Ascending aorta (tissue), 2 donors: ENCODE data around the gene RORC. TPM values are rescaled to one million over a fixed set of nuclear protein-coding genes. Genes with fewer than 3 reads are reported as not detected.
A peak's percentile ranks its signal among the peaks of the same experiment; 100 is the strongest.

ENCODE experiments used
- DNase-seq, 2 donors: peaks; one replicate each; pipeline ENCODE4 v3.0.0-alpha.2; 2019; ENCODE audit warnings: low spot score in 2 of 2
- H3K27ac ChIP-seq, 2 donors: fragments of 200-600 bp; sonication (generic); one replicate each; pipeline ENCODE4 v1.5.1; 2016 to 2017; ENCODE audit warnings: mild to moderate bottlenecking in 1 of 2
- H3K27me3 ChIP-seq: fragments of 200-600 bp; sonication (generic); one replicate; pipeline ENCODE4 v1.5.1; 2017
- H3K36me3 ChIP-seq, 2 donors: fragments of 200-600 bp; sonication (generic); one replicate each; pipeline ENCODE4 v1.5.1; 2016
- H3K4me1 ChIP-seq, 2 donors: fragments of 200-600 bp; sonication (generic); one replicate each; pipeline ENCODE4 v1.5.1; 2016 to 2017; ENCODE audit warnings: mild to moderate bottlenecking in 1 of 2
- H3K4me3 ChIP-seq, 2 donors: fragments of 200-600 bp; sonication (generic); one replicate each; pipeline ENCODE4 v1.5.1; 2016 to 2017; ENCODE audit warnings: mild to moderate bottlenecking in 1 of 2
- H3K9me3 ChIP-seq, 2 donors: fragments of 200-600 bp; sonication (generic); one replicate each; pipeline ENCODE4 v1.5.1; 2016
- intact Hi-C: fragments of 100-400 bp; cut with DNase I; formaldehyde crosslinking; loops from one replicate; pipeline ENCODE4 v1.15.1; 2023
- total RNA-seq: library from RNA; depleted of rRNA; stranded (reverse); fragments of >200 nt; gene quantifications from one replicate; pipeline ENCODE4 v1.1.0, GENCODE V29; 2016
- TF ChIP-seq, protein P1 (sequence below), 3 experiments: fragments of 200-600 bp in 2 of 3; fragments of 450-650 bp in 1 of 3; sonication (generic) in 2 of 3; IDR thresholded peaks; one replicate each; pipeline ENCODE4 v1.5.1; 2016 to 2019; ENCODE audit warnings: antibody characterized with exemption in 3 of 3, mild to moderate bottlenecking in 1 of 3, moderate library complexity in 1 of 3

The RORC gene
- total RNA-seq, 1 donor from 2014 or later: not detected

DNA sequence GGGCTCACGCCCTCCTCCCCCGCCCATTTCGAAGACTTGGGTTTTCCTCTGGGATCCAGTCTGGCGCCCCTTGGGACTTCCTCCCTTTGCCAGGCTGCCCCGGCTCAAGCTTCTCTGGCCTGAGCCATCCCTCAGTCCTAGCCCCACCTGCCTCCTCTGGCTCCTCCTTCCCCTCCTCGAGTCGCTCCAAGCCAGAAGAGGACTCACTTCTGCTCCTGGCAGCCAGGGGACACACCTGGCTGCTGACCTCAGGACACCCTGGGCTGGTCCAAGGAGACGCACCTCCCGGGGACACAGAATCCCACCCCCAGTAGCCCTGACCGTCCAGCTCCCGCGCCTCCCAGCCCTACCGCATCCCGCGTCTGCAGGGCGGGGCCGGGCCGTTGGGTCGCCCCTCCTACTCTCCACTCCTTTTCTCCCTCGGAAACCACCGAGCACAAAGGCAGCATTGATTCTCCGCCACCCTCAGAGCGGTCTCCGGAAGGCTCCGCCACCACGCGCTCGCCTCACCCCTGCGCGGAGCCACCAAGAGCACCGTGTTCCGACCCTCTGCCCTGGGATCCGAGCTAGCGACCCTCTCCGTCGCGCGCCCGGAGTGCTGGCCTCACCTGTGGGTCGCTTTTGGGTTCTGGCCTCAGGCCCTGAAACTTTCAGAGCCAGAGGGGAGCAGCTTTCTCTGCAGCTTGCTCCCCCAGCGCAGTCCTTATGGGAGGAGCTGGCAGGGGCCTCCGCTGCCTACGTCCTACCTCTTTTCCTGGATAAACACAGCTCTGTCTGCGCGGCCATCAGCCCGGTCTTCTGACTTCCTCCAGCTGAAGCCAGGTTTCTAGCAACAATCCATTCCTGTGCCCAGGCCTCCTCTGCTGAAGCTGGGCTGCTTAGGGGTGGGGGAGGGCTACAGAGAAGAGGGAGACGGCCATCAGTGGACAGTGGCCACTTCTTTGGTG lies 8.1 kb upstream of the RORC start, which contains the start of gene C2CD4D:
TSS of gene C2CD4D (minus strand) at position 364 of the 947 bp plus-strand sequence. CDS start 831 bp downstream, outside the sequence.
- TF ChIP-seq, protein P1, sequence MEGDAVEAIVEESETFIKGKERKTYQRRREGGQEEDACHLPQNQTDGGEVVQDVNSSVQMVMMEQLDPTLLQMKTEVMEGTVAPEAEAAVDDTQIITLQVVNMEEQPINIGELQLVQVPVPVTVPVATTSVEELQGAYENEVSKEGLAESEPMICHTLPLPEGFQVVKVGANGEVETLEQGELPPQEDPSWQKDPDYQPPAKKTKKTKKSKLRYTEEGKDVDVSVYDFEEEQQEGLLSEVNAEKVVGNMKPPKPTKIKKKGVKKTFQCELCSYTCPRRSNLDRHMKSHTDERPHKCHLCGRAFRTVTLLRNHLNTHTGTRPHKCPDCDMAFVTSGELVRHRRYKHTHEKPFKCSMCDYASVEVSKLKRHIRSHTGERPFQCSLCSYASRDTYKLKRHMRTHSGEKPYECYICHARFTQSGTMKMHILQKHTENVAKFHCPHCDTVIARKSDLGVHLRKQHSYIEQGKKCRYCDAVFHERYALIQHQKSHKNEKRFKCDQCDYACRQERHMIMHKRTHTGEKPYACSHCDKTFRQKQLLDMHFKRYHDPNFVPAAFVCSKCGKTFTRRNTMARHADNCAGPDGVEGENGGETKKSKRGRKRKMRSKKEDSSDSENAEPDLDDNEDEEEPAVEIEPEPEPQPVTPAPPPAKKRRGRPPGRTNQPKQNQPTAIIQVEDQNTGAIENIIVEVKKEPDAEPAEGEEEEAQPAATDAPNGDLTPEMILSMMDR (IDR thresholded peaks at IDR 0.05): no peak
- Histone ChIP-seq H3K9me3 (no peaks in the 10 kb centered on the region), H3K36me3 (no peaks in the 10 kb centered on the region), H3K4me1 (peaks cover 8 to 10% of the 10 kb centered on the region in 2 donors), H3K4me3 (peak within 1 kb of the TSS; percentile 69 to 74), H3K27ac (no peak within 1 kb of the TSS), H3K27me3 (peaks cover 15% of the 10 kb centered on the region)
- intact Hi-C loops: no loop called here
- DNase-seq: no peak

GRCh38 chr1:151839082-151839412 lies 7.4 kb upstream of the RORC start:
- intact Hi-C loops: no loop called here
- Histone ChIP-seq H3K36me3 (no peaks in the 10 kb centered on the region), H3K27me3 (peaks cover 15% of the 10 kb centered on the region), H3K27ac (no peak overlapping the region), H3K9me3 (no peaks in the 10 kb centered on the region), H3K4me3 (peak overlapping the region; percentile 69 to 74), H3K4me1 (peaks cover 8 to 10% of the 10 kb centered on the region in 2 donors)
- TF ChIP-seq, protein P1 (IDR thresholded peaks at IDR 0.05): no peak
- DNase-seq: no peak

DNA sequence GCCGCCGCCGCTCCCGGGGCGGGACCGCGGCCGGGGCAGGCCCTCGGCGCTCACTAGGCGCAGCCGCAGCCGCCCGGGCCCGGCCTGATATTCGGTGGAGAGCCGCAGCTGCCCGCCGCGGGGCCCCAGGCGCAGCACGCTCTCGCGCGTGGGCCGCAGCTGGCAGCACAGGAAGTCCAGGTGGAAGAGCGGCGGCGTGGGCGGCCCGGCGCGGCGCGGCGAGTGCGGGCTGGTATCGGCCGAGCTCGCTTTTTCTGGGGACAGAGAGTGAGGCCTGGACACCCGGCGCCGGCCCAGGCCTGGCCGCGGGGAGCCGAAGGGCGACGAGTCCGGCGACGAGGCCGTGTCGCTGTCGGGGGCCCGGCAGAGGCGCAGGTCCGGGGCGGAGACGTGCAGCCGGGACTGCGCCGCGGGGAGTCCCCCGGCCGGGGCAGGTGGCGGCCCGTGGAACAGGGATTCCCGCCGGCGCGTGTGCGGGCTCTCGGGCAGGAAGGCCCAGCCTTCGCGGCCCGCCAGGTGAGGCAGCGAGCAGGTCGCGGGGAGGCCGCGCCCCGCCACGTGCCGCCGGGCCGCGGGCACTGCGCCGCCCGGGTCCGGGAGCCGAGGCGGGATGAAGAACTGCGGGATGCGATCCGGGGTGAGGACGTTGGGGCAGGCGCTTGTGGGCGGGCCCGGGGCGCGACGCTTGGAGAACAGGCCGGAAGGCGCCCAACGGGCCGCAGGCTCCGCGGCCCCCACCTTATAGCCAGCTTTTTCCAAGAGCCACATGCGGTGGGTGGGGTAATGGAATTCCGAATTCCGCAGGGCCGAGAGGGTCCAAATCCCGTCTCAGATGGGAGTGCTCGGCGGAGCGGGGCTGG lies 6.8 kb upstream of the RORC start:
- no peaks in the 10 kb centered on the region for H3K36me3 ChIP-seq
- intact Hi-C loops: no loop called here
- no peaks in the 10 kb centered on the region for H3K9me3 ChIP-seq
- H3K4me3 ChIP-seq: peak overlapping the region; percentile 69 to 74
- peaks cover 8 to 10% of the 10 kb centered on the region in 2 donors for H3K4me1 ChIP-seq
- H3K27me3 ChIP-seq: peaks cover 15% of the 10 kb centered on the region
- no peak for DNase-seq
- TF ChIP-seq, protein P1 (IDR thresholded peaks at IDR 0.05): no peak
- H3K27ac ChIP-seq: no peak overlapping the region

GRCh38 chr1:151837884-151838221 lies 6.3 kb upstream of the RORC start:
- TF ChIP-seq, protein P1 (IDR thresholded peaks at IDR 0.05): no peak
- Histone ChIP-seq H3K4me3 (peak overlapping the region; percentile 69 to 74), H3K9me3 (no peaks in the 10 kb centered on the region), H3K4me1 (peaks cover 8 to 10% of the 10 kb centered on the region in 2 donors), H3K36me3 (no peaks in the 10 kb centered on the region), H3K27ac (no peak overlapping the region), H3K27me3 (peaks cover 15% of the 10 kb centered on the region)
- no peak for DNase-seq
- intact Hi-C loops: no loop called here

- peaks cover 15% of the 10 kb centered on the region for H3K27me3 ChIP-seq
- no peaks in the 10 kb centered on the region for H3K9me3 ChIP-seq
- no peaks in the 10 kb centered on the region for H3K36me3 ChIP-seq
- no peak overlapping the region for H3K4me3 ChIP-seq
- no peak overlapping the region for H3K27ac ChIP-seq
- DNase-seq: no peak
- TF ChIP-seq, protein P1 (IDR thresholded peaks at IDR 0.05): no peak
- H3K4me1 ChIP-seq: peaks cover 8 to 10% of the 10 kb centered on the region in 2 donors
- intact Hi-C loops: no loop called here
These were observed 5.6 kb upstream of the RORC start for GRCh38 chr1:151837197-151837596.
